GM19238 (cell line): ENCODE data around the gene SMIM1.
A peak's percentile ranks its signal among the peaks of the same experiment; 100 is the strongest.

Source experiments
- DNase-seq: peaks from one replicate; pipeline ENCODE4 v3.0.0; 2011; ENCODE audit warnings: low spot score; ENCODE audit not compliant: insufficient read length

SMIM1 gene, protein sequence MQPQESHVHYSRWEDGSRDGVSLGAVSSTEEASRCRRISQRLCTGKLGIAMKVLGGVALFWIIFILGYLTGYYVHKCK

DNA sequence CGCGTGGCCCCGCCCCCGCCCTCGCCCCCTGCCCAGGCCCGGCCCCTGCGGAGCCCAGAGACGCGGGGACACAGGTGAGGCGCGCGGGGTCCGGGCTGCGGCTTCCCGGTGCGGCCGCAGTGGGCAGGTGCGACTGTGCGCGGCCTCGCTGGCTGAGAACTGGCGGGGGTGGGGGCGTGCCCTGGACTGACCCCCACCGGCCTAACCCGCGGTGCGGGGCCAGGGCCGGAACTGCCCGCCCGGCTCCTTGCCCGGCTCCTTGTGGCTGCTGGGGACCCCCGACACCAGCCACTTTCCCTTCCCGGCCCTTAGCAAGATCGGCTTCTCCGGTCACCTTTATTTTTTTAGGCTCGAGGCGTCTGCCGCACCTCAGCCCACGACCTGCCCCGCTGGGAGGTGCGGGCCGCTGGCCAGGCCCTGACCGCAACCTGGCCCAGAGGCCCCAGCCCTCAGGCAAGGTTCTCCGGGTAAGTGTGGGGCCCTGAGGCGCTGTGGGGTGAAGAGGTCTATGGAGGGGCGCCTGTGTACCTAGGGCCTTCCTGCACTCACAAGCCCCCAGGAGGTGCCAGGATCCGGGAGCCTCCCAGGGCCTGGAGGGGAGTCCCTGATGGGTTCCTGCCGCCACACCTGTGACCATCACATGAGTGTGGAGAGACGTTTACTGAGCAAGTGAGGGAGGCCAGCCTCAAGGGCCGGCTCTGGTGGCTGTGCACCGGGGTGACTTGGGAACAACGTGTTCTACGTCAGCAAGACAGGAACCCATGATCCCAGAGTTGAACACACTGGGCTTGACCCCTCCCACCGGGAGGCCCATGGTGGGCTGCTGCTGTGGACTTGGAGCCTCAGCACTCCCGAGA lies at the start of gene SMIM1:
Gene SMIM1, plus strand, starts transcription at position 35 of the 857 bp plus-strand sequence. CDS start 2,625 bp downstream, outside the sequence.
- DNase-seq, result no peak

DNA sequence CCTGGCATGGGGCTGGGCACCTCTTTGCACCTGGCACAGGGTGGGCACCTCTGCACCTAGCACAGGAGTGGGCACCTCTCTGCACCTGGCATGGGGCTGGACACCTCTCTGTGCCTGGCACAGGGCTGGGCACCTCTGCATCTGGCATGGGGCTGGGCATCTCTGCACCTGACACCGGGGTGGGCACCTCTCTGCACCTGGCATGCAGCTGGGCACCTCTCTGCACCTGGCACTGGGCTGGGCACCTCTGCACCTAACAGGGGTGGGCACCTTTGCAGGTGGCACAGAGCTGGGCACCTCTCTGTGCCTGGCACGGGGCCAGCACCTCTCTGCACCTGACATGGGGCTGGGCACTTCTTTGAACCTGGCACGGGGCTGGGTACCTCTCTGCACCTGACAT lies 49.7 kb upstream of the SMIM1 start:
- DNase-seq, result no peak

DNA sequence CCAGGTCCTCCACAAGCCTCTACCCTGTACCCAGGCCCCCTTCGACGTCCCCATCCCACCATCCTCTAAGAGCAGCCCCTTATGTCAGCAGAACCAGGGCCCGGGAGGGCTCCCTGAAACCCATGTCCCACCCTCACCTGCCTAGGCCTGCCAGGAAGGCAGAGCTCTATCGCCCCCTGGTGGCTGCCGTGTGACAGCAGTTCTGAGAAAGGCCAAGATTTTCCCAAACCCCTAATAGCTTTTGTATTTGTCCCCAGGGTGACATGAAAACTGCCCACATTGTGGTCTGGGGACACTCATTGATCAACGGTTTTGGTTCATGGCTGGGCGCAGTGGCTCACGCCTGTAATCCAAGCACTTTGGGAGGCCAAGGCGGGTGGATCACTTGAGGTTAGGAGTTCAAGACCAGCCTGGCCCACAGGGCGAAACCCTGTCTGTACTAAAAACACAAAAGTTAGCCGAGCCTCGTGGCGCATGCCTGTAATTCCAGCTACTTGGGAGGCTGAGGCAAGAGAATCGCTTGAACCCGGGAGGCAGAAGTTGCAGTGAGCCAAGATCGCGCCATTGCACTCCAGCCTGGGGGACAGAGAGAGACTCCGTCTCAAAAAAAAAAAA lies 48.0 kb upstream of the SMIM1 start:
- peak; percentile 79 for DNase-seq

DNA sequence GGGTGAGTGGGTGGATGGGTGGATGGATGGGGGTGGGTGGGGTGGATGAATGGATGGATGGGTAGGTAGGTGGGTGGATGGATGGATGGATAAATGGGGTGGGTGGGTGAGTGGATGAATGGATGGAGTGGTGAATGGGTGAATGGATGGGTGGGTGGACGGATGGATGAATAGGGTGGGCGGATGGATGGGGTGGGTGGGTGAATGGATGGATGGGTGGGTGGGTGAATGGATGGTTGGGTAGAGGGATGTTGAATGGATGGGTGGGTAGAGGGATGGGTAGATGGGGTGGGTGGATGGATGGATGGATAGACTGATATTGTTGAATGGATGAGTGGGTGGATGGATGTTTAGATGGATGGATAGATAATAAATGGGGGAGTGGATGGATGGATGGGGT lies 47.2 kb upstream of the SMIM1 start:
- DNase-seq, result no peak

DNA sequence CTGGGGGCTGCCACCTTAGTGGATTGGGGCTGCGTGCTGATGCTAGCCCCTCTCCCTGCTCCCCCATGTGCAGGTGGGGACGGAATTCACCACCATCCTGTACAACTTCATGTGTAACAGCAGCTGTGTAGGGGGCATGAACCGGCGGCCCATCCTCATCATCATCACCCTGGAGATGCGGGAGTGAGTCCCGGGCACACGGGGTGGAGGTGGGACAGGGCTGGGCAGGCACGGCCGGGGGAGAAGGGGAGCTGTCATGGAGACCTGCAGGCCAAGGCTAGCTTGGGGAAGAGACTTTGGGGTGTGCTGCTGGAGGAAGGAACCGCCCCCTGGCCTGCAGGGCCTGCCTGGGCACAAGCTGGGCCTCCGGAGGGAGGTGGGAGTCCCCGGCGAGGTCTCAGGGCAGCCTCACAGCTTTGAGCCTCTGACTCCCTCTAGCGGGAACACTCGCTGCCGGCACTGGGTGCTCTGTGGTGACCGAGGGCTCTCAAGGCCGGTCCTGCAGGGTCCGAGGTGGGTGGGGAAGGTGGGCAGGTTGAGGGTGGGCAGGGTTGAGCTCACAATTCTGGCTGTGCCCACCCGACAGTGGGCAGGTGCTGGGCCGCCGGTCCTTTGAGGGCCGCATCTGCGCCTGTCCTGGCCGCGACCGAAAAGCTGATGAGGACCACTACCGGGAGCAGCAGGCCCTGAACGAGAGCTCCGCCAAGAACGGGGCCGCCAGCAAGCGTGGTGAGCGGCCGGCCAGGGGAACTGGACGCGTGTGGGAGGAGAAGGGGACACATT lies 45.3 kb upstream of the SMIM1 start:
- DNase-seq, result peak; percentile 59

DNA sequence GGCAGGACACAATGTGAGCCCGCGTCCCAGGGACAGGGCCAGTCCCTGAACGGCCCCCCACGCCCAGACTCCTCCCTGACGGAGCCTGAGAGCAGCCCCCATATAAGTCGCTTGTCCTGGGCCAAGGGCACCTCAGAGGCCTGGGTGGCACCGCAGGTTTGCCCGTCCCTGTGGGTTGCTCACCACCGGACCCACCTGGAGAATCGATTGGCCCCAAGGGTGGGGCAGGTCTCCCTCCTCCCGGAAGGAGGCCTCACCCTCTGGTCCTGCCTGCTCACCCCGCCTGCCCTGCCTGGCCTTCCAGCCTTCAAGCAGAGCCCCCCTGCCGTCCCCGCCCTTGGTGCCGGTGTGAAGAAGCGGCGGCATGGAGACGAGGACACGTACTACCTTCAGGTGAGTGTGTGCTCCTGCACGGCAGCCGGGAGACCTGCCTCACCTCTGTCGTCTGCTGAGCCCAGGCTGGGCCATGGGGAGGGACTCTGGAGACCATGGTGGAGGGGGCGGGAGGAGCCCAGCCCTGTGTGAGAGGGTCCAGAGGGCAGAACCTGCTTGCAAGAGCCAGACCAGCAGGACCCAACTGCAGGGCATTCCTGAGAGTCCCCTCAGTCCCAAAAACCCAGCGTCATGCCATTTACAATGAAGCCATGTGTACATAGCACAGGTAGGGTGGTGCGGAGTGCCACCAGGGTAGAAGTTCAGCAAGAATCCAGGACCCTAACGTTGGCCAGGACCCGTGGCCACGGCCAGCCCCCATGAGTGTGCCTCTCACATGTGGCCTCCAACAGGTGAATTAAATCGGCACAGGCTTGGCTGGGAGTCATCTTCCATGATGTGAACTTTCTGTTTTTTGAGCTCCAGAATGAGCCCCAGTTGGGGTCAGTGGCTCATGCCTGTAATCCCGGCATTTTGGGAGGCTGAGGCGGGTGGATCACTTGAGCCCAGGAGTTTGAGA lies 44.4 kb upstream of the SMIM1 start:
- DNase-seq, result no peak

DNA sequence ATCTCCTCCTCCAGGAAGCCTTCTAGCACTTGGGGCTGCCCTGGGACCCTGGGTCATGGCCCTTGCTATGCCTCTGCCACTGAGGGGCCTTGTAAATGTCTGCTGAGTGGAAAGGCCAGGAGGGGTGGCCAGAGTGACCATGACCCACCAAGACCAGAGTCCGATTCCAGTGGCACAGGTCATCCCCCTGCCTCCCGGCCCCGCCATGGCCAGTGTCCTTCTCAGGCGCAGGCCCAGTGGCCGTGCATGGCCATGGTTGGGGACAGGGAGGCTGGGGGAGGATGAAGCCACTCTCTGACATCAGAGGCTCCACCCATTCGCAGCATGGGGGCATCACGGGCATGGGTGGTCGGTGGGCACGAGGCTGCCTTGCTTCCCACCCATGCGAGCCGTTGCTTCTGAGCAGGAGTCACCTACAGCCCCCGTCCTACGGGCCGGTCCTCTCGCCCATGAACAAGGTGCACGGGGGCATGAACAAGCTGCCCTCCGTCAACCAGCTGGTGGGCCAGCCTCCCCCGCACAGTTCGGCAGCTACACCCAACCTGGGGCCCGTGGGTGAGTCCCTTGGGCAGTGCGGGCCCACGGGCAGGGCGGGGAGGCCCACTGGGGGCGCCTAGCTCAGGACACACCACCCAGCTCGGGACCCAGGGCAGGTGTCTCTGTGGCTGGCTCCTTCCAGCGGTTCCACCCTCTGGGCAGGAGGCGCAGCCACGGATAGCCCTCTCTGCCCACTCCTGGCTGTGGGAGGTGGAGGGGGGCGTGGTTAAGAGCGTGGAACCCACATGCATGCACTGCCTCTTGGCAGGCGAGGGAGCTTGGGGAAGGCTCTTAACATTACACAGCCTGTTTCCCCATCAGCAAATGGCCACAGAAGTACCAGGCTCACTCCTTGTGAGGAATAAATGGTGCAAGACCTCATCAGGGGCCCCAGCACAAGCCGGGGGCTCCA lies 42.7 kb upstream of the SMIM1 start:
- no peak for DNase-seq

DNA sequence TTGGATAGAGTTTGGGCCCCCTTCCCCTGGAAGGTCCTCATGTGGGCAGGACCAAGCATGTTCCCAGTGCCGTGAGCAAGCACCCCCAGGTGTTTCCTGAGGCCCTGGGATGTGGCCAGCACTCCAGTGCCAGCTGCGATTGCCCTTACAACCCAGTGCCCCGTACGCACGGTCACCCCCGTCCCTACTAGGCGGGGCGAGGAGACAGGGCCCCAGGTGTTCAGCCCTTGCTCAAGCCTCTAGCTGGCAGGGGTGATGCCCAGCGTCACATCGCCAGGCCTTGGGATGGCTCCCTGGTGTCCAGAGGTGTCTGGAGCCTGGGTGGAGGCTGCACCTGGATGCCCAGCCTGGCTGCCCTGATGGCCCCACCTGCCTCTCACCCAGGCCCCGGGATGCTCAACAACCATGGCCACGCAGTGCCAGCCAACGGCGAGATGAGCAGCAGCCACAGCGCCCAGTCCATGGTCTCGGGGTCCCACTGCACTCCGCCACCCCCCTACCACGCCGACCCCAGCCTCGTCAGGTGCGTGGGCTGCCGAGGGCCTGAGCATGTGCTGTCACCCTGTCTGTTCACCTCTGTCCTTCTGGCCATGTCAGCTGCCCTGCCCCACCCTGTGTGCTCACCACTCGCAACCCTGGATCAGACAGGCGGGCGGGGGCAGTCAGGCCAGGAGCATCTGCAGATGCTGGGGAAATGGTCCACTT lies 41.9 kb upstream of the SMIM1 start:
- DNase-seq, result no peak

DNA sequence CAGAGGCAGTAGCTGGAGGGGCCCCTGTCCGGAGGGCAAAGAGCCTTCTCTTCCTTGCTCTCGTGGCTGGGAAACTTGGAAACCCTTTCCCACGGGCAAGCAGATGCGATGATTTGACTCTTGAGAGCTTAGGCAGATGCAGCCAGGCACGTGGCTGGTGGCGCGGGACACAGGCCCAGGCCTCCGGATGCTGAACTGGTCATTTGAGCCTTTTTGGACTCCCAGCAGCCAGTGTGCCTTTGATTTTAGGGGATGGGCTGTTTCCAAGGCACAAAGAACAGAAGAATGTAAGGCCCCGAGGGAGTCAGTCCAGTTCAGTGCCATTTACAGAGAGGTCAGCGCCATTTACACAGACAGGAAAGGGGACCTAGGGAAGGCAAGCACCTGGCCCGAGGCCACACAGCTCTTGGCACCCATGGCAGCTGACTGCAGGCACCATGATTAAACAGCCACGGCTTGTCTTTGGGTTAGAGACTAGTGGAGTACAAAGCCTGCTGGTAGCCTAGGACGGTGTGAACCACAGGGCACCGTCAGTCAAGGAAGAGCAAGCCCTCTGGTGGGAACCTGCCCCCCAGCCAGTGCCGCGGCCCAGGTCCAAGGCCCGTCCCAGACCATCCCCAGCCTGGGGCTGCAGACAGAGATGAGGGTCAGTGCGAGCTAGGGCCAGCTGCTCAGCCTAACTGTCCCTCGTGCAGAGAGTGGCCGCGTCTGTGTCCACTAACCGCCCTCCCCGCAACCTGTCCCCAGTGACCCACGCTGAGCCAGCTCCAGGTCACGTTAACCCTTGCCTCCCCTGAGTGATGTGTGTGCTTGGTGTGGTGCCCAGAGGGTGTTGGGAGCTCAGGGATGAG lies 40.7 kb upstream of the SMIM1 start:
- DNase-seq, result no peak

DNA sequence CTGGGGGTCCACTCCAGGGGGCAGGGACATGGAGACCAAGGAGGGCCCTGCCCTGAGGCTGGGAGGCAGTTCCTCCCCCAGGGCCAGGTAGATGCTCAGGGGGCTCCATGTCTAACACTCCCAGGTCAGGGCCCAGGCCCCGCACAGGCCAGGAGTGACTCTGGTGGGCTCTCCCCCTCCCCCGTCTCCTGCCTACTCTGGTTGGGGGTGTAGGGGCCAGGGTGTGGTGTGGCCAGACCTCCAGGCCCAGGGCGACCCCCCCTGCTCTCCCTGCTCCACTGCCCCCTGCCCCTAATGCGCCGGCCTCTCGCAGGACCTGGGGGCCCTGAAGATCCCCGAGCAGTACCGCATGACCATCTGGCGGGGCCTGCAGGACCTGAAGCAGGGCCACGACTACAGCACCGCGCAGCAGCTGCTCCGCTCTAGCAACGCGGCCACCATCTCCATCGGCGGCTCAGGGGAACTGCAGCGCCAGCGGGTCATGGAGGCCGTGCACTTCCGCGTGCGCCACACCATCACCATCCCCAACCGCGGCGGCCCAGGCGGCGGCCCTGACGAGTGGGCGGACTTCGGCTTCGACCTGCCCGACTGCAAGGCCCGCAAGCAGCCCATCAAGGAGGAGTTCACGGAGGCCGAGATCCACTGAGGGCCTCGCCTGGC lies 40.0 kb upstream of the SMIM1 start:
- no peak for DNase-seq

DNA sequence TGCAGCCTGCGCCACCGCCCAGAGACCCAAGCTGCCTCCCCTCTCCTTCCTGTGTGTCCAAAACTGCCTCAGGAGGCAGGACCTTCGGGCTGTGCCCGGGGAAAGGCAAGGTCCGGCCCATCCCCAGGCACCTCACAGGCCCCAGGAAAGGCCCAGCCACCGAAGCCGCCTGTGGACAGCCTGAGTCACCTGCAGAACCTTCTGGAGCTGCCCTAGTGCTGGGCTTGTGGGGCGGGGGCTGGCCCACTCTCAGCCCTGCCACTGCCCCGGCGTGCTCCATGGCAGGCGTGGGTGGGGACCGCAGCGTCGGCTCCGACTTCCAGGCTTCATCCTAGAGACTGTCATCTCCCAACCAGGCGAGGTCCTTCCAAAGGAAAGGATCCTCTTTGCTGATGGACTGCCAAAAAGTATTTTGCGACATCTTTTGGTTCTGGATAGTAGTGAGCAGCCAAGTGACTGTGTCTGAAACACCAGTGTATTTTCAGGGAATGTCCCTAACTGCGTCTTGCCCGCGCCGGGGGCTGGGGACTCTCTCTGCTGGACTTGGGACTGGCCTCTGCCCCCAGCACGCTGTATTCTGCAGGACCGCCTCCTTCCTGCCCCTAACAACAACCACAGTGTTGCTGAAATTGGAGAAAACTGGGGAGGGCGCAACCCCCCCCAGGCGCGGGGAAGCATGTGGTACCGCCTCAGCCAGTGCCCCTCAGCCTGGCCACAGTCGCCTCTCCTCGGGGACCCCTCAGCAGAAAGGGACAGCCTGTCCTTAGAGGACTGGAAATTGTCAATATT lies 39.3 kb upstream of the SMIM1 start:
- no peak for DNase-seq

DNA sequence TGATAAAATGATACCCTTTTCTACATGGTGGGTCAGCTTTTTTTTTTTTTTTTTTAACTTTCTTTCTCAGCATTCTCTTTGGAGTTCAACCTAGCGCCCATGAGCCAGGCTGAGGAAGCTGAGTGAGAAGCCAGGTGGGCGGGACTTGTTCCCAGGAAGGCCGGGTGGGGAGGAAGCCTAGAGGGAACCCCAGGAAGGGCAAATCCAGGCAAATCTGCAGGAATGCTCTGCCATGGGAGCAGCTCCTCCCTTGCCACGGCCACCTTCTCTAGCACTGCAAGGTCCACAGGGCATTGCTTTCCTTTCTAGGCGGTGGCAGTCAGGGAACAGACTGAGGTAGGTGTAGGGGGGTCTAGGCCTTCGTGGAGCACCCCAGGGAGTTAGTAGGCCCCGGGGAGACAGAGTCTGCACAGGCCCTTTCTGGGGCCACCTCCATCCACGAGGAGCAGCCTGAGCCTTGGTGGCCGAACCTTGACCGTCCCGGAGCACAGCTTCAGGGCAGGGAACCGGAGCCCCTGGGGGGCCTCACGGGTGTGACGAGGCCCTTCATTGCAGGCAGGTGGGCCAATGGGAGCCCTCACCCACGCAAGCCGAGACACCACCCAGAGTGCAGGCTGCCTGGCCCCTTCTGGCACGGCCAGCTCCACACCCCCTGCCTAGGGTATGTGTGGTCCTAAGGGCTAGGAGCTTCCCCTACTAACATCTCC lies 38.5 kb upstream of the SMIM1 start:
- DNase-seq, result no peak

DNA sequence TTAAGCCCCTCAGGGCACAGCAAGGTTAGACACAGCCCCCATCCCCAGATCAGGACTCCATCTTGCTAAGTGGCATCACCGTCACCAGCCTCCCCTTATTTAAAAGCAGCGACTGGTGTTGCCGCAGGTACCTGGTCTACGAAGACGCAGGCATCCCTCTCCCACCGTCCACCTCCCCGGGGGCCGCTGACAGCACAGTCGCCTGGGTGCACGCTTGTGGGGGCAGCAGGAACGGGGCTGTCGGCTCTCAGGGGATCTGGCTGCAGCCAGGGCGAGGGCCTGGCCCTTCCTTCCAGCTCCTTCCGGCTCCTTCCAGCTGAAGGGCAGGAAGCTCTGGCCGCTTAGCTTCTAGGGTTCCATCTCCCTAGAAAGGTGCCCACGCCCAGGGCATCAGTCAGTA lies 37.9 kb upstream of the SMIM1 start:
- no peak for DNase-seq

DNA sequence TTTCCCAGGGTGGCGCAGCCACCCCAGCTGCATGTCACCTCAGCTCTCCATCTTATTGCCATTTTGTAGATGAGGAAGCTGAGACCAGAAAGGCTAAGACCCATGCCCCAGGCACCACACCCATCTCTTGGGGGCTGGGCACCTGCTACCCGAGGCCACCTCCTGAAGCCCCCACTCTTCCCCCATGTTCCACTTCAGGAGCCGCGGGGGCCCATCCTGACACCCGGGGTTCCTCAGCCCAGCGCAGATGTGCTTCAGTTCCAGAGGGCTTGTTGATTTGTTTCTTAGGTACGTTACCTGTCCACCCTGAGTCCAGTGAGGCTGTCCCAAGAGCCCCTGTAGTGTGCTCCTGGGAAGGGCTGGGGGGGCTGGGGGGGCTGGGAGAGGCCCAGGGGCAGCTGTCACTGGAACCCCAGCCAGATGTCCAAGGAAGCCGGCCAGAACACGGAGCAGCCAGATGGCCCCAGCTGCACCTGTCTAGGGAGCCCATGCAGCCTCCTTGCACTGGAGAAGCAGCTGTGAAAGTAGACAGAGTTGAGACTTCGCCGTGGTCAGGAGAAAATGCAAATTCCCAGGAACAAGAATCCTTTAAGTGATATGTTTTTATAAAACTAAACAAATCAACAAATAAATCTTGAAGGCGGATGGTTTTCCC lies 37.4 kb upstream of the SMIM1 start:
- no peak for DNase-seq

DNA sequence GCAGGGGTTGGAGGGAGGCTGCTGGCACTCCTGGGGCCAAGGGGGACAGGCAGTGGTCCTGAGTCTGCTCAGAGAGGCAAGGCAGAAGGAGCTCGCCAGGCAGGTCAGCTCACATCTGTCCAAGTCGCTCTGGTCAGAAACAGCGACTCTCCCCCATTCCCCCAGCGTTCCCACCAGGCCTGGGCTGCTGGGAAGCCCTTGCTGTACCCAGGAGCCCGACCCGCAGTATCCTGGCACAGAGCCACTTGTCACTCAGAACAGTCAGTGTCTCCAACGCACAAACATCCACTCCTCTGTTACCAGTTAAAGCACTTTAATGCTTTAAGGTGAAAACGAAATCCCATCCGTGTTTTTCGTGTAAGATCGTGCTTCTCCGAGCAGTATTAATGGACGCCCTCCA lies 36.9 kb upstream of the SMIM1 start:
- no peak for DNase-seq

DNA sequence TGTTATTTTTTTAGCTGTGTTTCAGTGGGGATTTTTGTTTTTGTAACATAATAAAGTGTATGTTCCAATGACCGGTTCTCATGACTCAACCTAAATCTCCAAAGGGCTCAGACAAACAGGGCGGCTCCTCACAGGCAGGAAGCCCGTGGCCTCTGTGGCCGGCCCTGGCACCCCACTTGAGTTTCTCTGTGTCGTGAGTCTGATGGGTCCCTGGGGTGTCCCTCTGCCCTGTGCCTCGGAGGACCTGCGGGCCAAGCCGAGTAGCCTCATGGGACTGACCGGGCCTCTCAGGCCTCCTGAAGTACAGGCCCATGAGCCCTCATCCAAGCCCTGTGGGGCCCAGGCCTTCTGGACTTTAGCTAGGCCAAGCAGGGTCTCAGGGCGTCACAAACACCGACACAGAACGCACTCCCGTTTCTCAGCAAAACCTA lies 36.4 kb upstream of the SMIM1 start:
- no peak for DNase-seq
